HG02885 (cell line): ENCODE measurements around the gene MMP25.

Experiments used
- ATAC-seq: cut with Tn5 transposase; IDR thresholded peaks from one replicate; pipeline ENCODE4 v1.9.1; 2021; ENCODE audit warnings: mild to moderate bottlenecking; ENCODE audit not compliant: unreplicated experiment, poor library complexity

The MMP25 gene

GRCh38 chr16:3015865-3016521 is 30.4 kb upstream of the MMP25 start:
- ATAC-seq: no peak

DNA sequence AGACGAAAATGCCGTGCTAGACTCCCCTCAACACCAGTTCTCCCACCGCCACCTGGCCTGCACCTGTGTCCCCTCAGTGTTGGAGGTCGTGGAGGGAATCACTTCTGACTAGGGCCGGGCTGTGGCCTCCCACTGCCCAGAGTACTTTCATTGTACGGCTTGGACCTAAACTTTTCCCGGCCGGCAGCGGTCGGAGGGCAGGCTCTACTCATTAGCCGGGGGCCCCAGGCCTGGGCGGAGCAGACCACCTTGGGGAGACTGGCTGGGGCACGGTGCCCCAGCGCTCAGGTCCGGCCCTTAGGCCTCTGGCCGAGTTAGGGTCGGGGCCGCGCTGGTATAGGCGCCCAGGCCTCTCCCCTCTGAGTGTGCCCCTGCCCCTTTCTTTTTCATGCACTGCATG is 29.0 kb upstream of the MMP25 start:
- no peak for ATAC-seq

DNA sequence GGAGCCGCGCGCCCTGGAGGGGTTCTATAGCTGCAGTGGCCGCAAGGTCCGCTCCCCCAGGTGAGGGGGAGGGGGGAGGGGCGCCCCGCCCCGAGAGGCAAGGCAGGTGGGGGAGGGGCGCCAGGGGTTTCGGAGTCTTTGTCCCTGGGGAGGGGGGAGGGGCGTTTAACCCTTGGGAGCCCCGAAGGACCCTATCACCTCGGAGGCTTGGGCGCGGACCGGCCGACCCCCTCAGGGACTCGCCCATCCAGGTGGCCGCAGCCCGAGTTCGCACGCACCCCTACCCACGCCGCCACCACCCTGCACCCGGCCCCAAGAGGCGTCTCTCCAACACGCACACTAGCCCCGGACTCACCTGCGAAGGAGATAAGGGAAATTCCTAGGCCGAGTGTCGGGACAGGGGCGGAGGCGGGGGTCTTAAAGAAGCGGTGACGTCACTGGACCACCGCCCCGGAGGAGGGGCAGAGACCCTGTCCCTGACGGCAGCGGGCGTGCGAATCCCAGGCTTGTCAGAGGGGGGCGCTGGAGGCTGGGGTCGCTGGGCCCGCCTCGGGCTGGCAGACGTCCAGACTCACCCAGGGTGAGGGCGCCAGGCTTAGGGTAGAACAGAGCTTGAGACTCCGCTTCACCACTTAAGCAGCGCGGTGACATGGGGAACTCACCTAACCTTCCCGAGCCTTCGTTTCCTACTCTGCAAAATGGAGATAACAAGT is 28.4 kb upstream of the MMP25 start, which contains the start of gene CLDN6:
CLDN6 (minus strand) TSS at position 390 of the 713 bp plus-strand sequence. CDS start 2,162 bp downstream, outside the sequence.
- no peak for ATAC-seq

DNA sequence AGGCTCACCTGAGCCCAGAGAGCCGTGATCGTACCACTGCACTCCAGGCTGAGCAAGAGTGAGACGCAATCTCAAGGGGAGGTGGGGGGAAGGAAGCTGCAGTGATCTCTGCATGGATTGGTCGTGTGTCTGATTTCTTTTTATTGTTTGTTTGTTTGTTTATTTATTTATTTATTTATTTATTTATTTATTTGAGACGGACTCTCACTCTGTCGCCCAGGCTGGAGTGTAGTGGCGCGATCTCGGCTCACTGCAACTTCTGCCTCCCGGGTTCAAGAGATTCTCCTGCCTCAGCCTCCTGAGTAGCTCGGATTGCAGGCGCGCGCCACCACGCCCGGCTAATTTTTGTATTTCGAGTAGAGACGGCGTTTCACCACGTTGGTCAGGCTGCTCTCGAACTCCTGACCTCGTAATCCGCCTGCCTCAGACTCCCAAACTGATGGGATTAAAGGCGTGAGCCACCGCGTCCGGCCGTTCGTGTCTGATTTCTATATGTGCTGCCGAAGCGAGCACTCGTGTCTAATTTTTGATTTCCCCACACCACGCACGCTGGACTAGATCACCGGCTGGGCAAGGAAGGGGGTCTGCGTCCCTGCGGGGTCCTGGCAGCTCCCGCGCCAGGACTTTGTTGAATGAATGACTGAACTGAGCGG is 26.6 kb upstream of the MMP25 start:
- no peak for ATAC-seq

- no peak for ATAC-seq
Observed at GRCh38 chr16:3020247-3020603, 26.1 kb upstream of the MMP25 start, which contains the start of gene TNFRSF12A. Gene TNFRSF12A (plus strand): TSS chr16:3020368. CDS start chr16:3020398, 30 bp downstream.

DNA sequence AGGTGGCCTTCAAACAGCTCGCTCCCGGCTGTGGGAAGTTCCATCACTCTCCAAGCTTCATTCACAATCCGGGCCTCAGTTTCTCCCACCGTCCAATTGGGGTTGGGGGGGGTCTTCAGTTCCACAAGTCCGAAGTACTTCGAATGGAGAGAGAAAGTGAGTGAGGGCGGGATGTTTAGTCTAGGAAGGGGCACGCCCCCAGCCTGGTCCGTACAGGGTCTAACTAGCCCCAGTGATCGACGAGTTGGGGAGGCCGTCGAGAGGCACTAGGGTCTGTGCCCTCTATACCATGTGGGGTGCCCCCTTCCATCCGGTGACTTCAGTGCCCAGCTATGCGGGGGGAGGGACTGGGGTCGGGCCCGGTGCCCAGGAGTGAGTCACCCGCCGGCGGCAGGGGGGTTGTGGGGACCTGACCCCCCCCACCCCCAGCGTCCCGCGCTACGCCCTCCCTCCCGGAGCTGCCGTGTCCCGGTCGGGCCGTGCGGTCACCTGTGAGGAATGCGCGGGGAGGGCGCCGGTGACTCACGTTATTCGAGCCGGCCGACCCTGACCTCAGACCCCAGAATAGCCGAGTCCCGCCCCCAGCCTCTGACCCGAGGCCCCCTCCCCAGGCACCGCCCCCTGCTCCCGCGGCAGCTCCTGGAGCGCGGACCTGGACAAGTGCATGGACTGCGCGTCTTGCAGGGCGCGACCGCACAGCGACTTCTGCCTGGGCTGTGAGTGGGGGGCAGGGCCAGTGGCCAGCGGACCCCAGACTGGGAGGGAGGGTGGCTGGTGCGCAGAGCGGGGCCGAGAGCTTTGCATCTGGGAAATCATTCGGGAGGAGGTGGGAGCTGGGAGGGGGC is 25.5 kb upstream of the MMP25 start:
- no peak for ATAC-seq

DNA sequence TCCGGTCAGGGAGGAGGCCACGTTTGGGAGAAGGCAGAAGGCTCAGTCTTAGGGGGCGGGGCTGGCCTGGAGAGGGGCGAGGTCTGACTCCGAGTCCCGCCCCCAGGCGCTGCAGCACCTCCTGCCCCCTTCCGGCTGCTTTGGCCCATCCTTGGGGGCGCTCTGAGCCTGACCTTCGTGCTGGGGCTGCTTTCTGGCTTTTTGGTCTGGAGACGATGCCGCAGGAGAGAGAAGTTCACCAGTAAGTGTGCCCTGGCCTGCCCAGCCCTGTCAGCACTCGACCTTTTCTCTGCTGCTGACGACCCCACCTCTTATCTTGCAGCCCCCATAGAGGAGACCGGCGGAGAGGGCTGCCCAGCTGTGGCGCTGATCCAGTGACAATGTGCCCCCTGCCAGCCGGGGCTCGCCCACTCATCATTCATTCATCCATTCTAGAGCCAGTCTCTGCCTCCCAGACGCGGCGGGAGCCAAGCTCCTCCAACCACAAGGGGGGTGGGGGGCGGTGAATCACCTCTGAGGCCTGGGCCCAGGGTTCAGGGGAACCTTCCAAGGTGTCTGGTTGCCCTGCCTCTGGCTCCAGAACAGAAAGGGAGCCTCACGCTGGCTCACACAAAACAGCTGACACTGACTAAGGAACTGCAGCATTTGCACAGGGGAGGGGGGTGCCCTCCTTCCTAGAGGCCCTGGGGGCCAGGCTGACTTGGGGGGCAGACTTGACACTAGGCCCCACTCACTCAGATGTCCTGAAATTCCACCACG is 24.7 kb upstream of the MMP25 start:
- no peak for ATAC-seq

GRCh38 chr16:3022208-3022683 is 24.1 kb upstream of the MMP25 start:
- ATAC-seq: no peak

DNA sequence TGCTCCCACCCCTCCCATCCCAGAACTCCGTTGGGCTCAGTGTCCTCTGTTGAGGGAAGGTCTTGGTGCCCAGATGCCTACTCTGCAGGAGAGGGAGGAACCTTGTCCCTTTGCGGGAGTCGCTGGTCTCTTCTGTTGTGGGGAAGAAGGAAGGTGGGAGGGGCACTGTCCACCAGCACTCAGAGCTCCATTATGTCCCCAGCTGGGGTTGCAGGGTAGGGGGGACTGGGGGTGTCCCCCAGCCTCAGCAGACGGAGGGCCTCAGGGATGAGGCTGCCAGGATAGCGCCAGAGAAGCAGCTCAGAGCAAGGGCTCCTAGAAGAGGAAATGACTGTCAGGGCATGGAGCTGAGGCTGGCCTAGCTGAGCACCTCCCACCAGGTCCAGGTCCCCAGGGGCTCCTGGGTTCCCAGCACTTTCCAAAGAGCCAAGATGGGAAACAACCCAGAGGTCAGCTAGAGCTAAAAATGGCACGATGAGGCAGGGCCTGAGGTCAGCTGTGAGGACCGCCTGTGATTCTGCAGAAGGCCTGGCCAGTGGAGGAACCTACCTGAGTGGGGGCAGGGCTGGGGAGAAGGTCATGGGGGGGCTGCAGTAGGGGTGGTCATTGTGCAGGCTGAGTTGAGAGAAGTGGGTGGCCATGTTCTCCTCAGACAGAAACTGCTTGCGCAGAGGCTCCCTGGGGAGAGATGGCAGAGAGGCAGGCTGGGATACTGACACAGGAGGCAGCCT is 23.5 kb upstream of the MMP25 start:
- ATAC-seq: no peak

DNA sequence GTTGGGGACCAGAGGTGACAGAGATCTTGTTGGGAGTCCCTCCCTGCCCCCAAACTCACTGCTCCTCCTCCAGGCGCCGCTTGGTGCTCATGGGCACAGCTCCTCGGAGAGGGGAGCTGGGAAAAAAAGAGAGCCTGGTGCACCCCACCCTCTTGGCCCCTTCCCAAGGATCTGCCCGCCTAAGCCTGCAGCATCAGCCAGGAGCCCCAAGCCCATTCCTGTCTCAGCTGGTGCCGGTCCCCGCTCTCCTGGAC is 23.0 kb upstream of the MMP25 start:
- no peak for ATAC-seq

- ATAC-seq: peak; percentile 80
Observed at GRCh38 chr16:3023669-3024478, 22.5 kb upstream of the MMP25 start, which contains the start of the genes HCFC1R1 and THOC6. Gene HCFC1R1 (minus strand): TSS chr16:3023942. CDS start chr16:3023941, 1 bp downstream. Gene THOC6 (plus strand): TSS chr16:3024035. CDS start chr16:3024327, 292 bp downstream.

DNA sequence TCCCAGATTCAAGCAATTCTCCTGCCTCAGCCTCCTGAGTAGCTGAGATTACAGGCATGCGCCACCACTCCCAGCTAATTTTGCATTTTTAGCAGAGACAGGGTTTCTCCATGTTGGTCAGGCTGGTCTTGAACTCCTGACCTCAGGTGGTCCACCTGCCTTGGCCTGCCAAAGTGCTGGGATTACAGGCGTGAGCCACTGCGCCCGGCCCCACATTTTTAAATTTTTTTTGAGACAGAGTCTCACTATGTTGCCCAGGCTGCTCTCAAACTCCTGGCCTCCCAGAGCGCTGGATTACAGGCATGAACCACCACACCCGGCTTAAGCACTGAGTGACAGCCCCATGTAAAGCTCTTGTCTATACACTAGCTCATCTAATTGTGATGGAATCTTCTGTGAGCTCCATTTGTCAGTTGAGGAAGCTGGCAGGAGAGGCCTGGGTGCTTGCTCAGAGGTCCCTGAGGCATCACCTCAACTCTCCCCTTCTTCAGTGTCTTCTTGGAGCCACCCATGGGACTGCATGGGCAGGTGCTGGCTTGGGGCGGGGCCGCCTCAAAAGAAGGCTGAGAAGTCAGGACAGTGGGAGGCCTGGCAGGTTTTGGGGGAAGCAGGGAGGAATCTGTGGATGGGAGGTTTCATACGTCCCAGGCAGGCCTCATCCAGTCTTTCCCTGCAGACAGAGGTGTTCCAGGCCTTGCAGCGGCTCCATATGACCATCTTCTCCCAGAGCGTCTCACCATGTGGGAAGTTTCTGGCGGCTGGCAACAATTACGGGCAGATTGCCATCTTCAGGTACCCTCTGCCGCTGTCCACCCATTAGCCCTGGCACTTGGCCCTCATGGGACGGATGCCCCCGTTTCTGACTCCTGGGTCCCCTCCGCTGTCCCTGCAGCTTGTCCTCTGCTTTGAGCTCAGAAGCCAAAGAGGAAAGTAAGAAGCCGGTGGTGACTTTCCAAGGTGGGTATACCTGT is 21.0 kb upstream of the MMP25 start:
- no peak for ATAC-seq

DNA sequence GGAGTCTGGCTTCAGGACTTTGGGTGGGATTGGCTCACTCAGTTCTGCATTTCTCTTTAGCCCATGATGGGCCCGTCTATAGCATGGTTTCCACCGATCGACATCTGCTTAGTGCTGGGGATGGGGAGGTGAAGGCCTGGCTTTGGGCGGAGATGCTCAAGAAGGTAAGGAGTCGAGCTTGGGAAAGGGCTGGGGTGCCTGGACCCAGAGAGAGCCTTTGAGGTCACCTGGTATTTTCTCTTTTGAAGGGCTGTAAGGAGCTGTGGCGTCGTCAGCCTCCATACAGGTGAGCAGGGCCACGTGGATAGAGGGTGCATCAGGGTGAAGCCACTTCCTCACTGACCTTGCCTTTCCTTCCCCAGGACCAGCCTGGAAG is 20.4 kb upstream of the MMP25 start:
- ATAC-seq: no peak

DNA sequence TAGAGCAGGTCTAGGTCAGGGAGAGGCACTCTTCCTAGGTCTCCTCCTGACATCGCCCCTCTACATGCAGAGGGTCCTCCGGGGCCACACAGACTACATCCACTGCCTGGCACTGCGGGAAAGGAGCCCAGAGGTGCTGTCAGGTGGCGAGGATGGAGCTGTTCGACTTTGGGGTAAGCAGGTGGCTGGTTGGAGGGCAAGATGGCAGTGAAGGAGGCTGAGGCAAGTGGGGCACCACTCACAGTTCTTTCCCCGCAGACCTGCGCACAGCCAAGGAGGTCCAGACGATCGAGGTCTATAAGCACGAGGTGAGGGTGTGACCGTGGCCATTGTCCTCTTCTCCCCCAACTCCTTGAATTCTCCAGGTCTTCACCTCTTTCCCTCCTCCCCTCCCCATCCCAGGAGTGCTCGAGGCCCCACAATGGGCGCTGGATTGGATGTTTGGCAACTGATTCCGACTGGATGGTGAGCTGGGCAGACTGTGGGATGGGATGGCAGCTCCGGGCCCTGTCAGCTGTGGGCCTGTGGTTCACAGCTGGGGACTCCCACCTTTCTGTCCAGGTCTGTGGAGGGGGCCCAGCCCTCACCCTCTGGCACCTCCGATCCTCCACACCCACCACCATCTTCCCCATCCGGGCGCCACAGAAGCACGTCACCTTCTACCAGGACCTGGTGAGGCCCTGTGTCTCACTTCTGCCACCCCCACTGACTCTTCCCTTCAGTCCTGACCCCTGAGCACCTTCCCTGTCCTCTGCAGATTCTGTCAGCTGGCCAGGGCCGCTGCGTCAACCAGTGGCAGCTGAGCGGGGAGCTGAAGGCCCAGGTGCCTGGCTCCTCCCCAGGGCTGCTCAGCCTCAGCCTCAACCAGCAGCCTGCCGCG is 19.5 kb upstream of the MMP25 start:
- ATAC-seq: no peak

- no peak for ATAC-seq
Observed at GRCh38 chr16:3027489-3027795, 18.9 kb upstream of the MMP25 start.

GRCh38 chr16:3027983-3028715 is 18.2 kb upstream of the MMP25 start:
- ATAC-seq: peak; percentile 37
